HepG2 (cell line): ENCODE measurements around the gene CEP104. TPM values are rescaled to one million over a fixed set of nuclear protein-coding genes. Genes with fewer than 3 reads are reported as not detected.

Source experiments
- ASH2L ChIP-seq: fragments of 300-600, 200-600 bp; sonication (generic); IDR thresholded peaks from 2 replicates; pipeline ENCODE4 v1.7.0; 2017; ENCODE audit warnings: low read depth, mild to moderate bottlenecking, moderate library complexity, mixed read lengths, low read length; ENCODE audit not compliant: insufficient read length
- EZH2 ChIP-seq: conservative IDR thresholded peaks from 2 replicates; pipeline ENCODE4 v1.6.1; 2012; ENCODE audit warnings: mild to moderate bottlenecking, low read depth, low read length, moderate library complexity
- FOXA1 ChIP-seq, 2 experiments: fragments of 450-650 bp in 1 of 2; sonication (generic) in 1 of 2; formaldehyde crosslinking in 1 of 2; IDR thresholded peaks; 2 replicates each; pipeline versions ENCODE4 v1.4.0 to v1.6.1; 2016 to 2020; ENCODE audit warnings: missing genetic modification reagents in 1 of 2
- FOXC1 ChIP-seq: sonication (generic); formaldehyde crosslinking; IDR thresholded peaks from 2 replicates; pipeline ENCODE4 v1.8.0; 2022; ENCODE audit warnings: mild to moderate bottlenecking, missing genetic modification reagents, borderline replicate concordance
- JUN ChIP-seq: sonication (generic); formaldehyde crosslinking; IDR thresholded peaks from 2 replicates; pipeline ENCODE4 v1.4.0; 2020; ENCODE audit warnings: mild to moderate bottlenecking, missing genetic modification reagents
- MTA3 ChIP-seq: sonication (generic); formaldehyde crosslinking; IDR thresholded peaks from 2 replicates; pipeline ENCODE4 v1.4.0; 2020; ENCODE audit warnings: missing genetic modification reagents
- NR3C1 ChIP-seq: sonication (generic); formaldehyde crosslinking; IDR thresholded peaks from 2 replicates; pipeline ENCODE4 v1.4.0; 2020; ENCODE audit warnings: missing genetic modification reagents
- POGZ ChIP-seq: sonication (generic); formaldehyde crosslinking; IDR thresholded peaks from 2 replicates; pipeline ENCODE4 v1.4.0; 2020; ENCODE audit warnings: mild to moderate bottlenecking, missing genetic modification reagents
- PREB ChIP-seq: sonication (generic); formaldehyde crosslinking; IDR thresholded peaks from 2 replicates; pipeline ENCODE4 v1.4.0; 2020; ENCODE audit warnings: missing genetic modification reagents
- SOX5 ChIP-seq: IDR thresholded peaks from 2 replicates; pipeline ENCODE4 v1.6.1; 2016; ENCODE audit warnings: borderline replicate concordance
- TIGD3 ChIP-seq: sonication (generic); formaldehyde crosslinking; IDR thresholded peaks from 2 replicates; pipeline ENCODE4 v1.5.1; 2020; ENCODE audit warnings: mild to moderate bottlenecking, missing genetic modification reagents, borderline replicate concordance
- ZBTB7A ChIP-seq: sonication (generic); formaldehyde crosslinking; IDR thresholded peaks from 2 replicates; pipeline ENCODE4 v1.8.0; 2022; ENCODE audit warnings: mild to moderate bottlenecking, missing genetic modification reagents
- ZFP36 ChIP-seq: fragments of 150-350 bp; IDR thresholded peaks from 2 replicates; pipeline ENCODE4 v1.6.1; 2018; ENCODE audit warnings: borderline replicate concordance, low read length, low read depth; ENCODE audit not compliant: partially characterized antibody
- ZNF512 ChIP-seq: sonication (generic); formaldehyde crosslinking; IDR thresholded peaks from 2 replicates; pipeline ENCODE4 v1.4.0; 2020; ENCODE audit warnings: mild to moderate bottlenecking, missing genetic modification reagents
- ZNF710 ChIP-seq: sonication (generic); formaldehyde crosslinking; IDR thresholded peaks from 2 replicates; pipeline ENCODE4 v1.5.0; 2020; ENCODE audit warnings: mild to moderate bottlenecking, missing genetic modification reagents, borderline replicate concordance
- ZSCAN22 ChIP-seq: sonication (generic); formaldehyde crosslinking; IDR thresholded peaks from 2 replicates; pipeline ENCODE4 v1.4.0; 2020; ENCODE audit warnings: mild to moderate bottlenecking, missing genetic modification reagents
- polyA plus RNA-seq, 8 experiments: library from polyadenylated mRNA; depleted of rRNA in 3 of 8; stranded (reverse) in 7 of 8; unstranded in 1 of 8; fragments of >200 nt; fragmentation: Illumina TruSeq in 4 of 8; extraction: Trizol in 4 of 8; gene quantifications; 2 replicates each; pipeline versions ENCODE4 v1.2.1 to v1.2.3, GENCODE V29; 2011 to 2016; ENCODE audit warnings: low read depth in 4 of 8, missing spikeins in 1 of 8, mixed read lengths in 1 of 8; ENCODE audit not compliant: insufficient read depth in 1 of 8
- total RNA-seq, 5 experiments: library from RNA; depleted of rRNA; stranded (reverse); fragments of >200 nt; fragmentation: Illumina TruSeq; extraction: Trizol; gene quantifications; 2 replicates each; pipeline ENCODE4 v1.2.3, GENCODE V29; 2016; ENCODE audit warnings: low read depth in 1 of 5

The CEP104 gene
- total and polyA plus RNA-seq, 2 of the 13 experiments (the other 11 are each of a cell fraction or from before 2014, with no cell fraction given), result 20.4 to 30.1 TPM

- TF ChIP-seq EZH2 (no peak), ZBTB7A (CRISPR knock-in tag) (peak; percentile 82; the same call in 1 of the 2 replicates), MTA3 (CRISPR knock-in tag) (no peak), ZFP36 (no peak), FOXC1 (CRISPR knock-in tag) (peak; percentile 52; the same call in 1 of the 2 replicates), FOXA1 (IDR thresholded peaks at IDR 0.05) (no peak), FOXA1 (CRISPR knock-in tag; IDR thresholded peaks at IDR 0.05) (no peak; the same call in 1 of the 2 replicates), NR3C1 (CRISPR knock-in tag) (no peak), POGZ (CRISPR knock-in tag) (peak; percentile 41; the same call in 1 of the 2 replicates), ASH2L (peak; percentile 81), SOX5 (CRISPR knock-in tag) (peak; percentile 35), TIGD3 (CRISPR knock-in tag) (no peak), PREB (CRISPR knock-in tag) (peak; percentile 75), ZNF710 (CRISPR knock-in tag) (0 out of 2 replicates have a peak, but pooled peaks have one; percentile 10), ZSCAN22 (CRISPR knock-in tag) (peak; percentile 52; the same call in 1 of the 2 replicates), ZNF512 (CRISPR knock-in tag) (0 out of 2 replicates have a peak, but pooled peaks have one; percentile 48), JUN (CRISPR knock-in tag) (peak; percentile 29; the same call in 1 of the 2 replicates)
Observed at GRCh38 chr1:3775490-3776230, 81.4 kb downstream of the CEP104 start (continued).
